Natural killer cell (primary cell): Measurements from ENCODE around the gene PICK1. TPM values are rescaled to one million over a fixed set of nuclear protein-coding genes. Genes with fewer than 3 reads are reported as not detected.
A peak's percentile ranks its signal among the peaks of the same experiment; 100 is the strongest.
"Not testable (repeated sequence)": the region's sequence is repeated elsewhere in the genome, so short reads cannot be mapped to it uniquely, and the experiment has no call there.

Experiments
- ATAC-seq, 3 donors: fragments of 150-1000 bp in 2 of 3; fragments of 200-7000 bp in 1 of 3; cut with Tn5 transposase; 1 replicate in 1 of 3; 2 replicates in 2 of 3; pipeline ENCODE4 v1.10.0; 2021; ENCODE audit warnings: mild to moderate bottlenecking in 2 of 3, moderate library complexity in 2 of 3
- DNase-seq, 2 donors: peaks; one replicate each; pipeline versions ENCODE4 v3.0.0 to v3.0.0-alpha.2; 2013 to 2021; ENCODE audit warnings: mixed read lengths in 1 of 2
- H3K27ac ChIP-seq: one replicate; pipeline ENCODE4 v1.5.1; 2013; ENCODE audit warnings: mild to moderate bottlenecking, low read length
- H3K27me3 ChIP-seq: one replicate; pipeline ENCODE4 v1.6.1; 2013; ENCODE audit warnings: low read length; ENCODE audit not compliant: control insufficient read depth, insufficient read depth
- H3K36me3 ChIP-seq: one replicate; pipeline ENCODE4 v1.6.1; 2013; ENCODE audit warnings: low read length; ENCODE audit not compliant: control insufficient read depth, insufficient read depth
- H3K4me1 ChIP-seq: one replicate; pipeline ENCODE4 v1.6.1; 2013; ENCODE audit warnings: low read length; ENCODE audit not compliant: control insufficient read depth, insufficient read depth
- H3K4me3 ChIP-seq: one replicate; pipeline ENCODE4 v1.5.1; 2013; ENCODE audit warnings: low read length
- H3K9me3 ChIP-seq: one replicate; pipeline ENCODE4 v1.6.1; 2013; ENCODE audit warnings: low read length; ENCODE audit not compliant: control insufficient read depth, insufficient read depth
- H3K27ac Mint-ChIP-seq, 2 donors: one replicate each; pipeline ENCODE4 v1.8.0; 2022; ENCODE audit warnings: mild to moderate bottlenecking in 2 of 2, mixed read lengths in 2 of 2, moderate library complexity in 1 of 2
- H3K27me3 Mint-ChIP-seq, 2 donors: one replicate each; pipeline ENCODE4 v1.8.0; 2022; ENCODE audit warnings: low read depth in 2 of 2, mixed read lengths in 2 of 2
- H3K36me3 Mint-ChIP-seq: one replicate; pipeline ENCODE4 v1.8.0; 2022; ENCODE audit warnings: mixed read lengths
- H3K4me1 Mint-ChIP-seq, 2 donors: one replicate each; pipeline ENCODE4 v1.8.0; 2022; ENCODE audit warnings: mixed read lengths in 2 of 2
- H3K4me3 Mint-ChIP-seq: one replicate; pipeline ENCODE4 v1.8.0; 2022; ENCODE audit warnings: mild to moderate bottlenecking, moderate library complexity, mixed read lengths
- H3K9me3 Mint-ChIP-seq, 2 donors: one replicate each; pipeline ENCODE4 v1.8.0; 2022; ENCODE audit warnings: mixed read lengths in 2 of 2
- WGBS: methylation state at CpG from one replicate; pipeline ENCODE4 v1.1.7; 2013; ENCODE audit warnings: missing lambda C conversion rate; ENCODE audit not compliant: insufficient coverage; 5-methylcytosine and 5-hydroxymethylcytosine counted together
- intact Hi-C: fragments of 100-400 bp; cut with micrococcal nuclease; formaldehyde crosslinking; loops from one replicate; pipeline ENCODE4 v1.14.2; 2022
- total RNA-seq, 4 donors: library from RNA; stranded (reverse); fragments of 120-200 nt in 1 of 4; gene quantifications; one replicate each; pipeline versions ENCODE4 v1.2.3 to v1.2.4, GENCODE V29; 2013 to 2022
- TF ChIP-seq, protein P1 (sequence below): fragments of 200-600 bp; IDR thresholded peaks from one replicate; pipeline ENCODE4 v1.8.0; 2022; ENCODE audit warnings: antibody characterized with exemption

Gene PICK1
- total RNA-seq, 3 donors from 2014 or later (not counting 1 experiment from before 2014, with no cell fraction given): 28.4 to 30.9 (median 29.9) TPM

DNA sequence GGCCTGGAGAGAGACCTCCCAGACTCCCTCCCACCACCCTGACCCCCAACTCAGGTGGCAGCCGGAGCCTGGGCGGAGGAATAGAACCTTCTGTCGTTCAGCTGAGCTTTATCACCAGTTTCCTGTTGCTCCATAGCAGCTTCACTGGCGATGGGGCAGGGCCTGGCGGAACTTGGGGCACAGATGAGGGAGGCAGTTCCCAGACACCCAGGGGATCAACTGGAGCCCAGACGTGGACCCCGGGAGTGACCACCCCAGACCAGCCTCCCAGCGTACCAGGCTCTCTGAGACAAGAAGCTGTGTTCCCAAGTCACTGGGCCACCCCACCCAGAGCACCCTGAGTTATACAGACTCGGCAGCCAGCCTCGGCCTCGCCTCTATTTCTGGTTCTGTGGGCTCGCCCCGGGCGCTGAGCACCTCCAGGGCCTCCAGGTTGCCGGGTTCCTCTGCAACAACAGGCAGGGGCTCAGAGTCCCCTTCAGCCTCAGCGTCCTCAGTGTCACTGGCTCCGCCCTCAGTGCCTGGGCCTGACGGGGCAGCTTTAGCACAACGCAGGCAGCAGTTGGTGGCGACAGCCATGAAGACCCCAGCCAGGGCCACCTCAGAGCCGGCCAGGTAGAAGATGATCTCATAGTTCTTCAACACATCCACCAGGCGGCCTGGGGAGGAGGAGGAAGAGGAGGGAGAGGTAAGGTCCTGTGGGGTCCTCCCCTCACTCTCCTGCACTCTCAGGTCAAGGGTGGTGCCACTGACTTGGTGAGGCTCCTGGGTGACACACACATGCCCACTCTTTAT lies 21.0 kb downstream of the PICK1 start:
- peaks cover 0 to 15% of the 10 kb centered on the region in 2 donors for H3K4me1 Mint-ChIP-seq
- Histone ChIP-seq H3K27me3 (peaks cover 18% of the 10 kb centered on the region), H3K36me3 (peaks cover 10% of the 10 kb centered on the region), H3K9me3 (no peaks in the 10 kb centered on the region), H3K4me1 (peaks cover 19% of the 10 kb centered on the region), H3K4me3 (no peak overlapping the region), H3K27ac (no peak overlapping the region)
- H3K27ac Mint-ChIP-seq: no peak overlapping the region
- no peaks in the 10 kb centered on the region for H3K27me3 Mint-ChIP-seq
- DNase-seq: no peak
- no peak for ATAC-seq
- 85% methylated on average over 21 of the region's 22 CpGs for WGBS
- intact Hi-C loops: no loop called here
- TF ChIP-seq, protein P1, sequence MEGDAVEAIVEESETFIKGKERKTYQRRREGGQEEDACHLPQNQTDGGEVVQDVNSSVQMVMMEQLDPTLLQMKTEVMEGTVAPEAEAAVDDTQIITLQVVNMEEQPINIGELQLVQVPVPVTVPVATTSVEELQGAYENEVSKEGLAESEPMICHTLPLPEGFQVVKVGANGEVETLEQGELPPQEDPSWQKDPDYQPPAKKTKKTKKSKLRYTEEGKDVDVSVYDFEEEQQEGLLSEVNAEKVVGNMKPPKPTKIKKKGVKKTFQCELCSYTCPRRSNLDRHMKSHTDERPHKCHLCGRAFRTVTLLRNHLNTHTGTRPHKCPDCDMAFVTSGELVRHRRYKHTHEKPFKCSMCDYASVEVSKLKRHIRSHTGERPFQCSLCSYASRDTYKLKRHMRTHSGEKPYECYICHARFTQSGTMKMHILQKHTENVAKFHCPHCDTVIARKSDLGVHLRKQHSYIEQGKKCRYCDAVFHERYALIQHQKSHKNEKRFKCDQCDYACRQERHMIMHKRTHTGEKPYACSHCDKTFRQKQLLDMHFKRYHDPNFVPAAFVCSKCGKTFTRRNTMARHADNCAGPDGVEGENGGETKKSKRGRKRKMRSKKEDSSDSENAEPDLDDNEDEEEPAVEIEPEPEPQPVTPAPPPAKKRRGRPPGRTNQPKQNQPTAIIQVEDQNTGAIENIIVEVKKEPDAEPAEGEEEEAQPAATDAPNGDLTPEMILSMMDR: no peak
- no peak overlapping the region for H3K4me3 Mint-ChIP-seq
- no peaks in the 10 kb centered on the region for H3K36me3 Mint-ChIP-seq
- H3K9me3 Mint-ChIP-seq: no peaks in the 10 kb centered on the region

DNA sequence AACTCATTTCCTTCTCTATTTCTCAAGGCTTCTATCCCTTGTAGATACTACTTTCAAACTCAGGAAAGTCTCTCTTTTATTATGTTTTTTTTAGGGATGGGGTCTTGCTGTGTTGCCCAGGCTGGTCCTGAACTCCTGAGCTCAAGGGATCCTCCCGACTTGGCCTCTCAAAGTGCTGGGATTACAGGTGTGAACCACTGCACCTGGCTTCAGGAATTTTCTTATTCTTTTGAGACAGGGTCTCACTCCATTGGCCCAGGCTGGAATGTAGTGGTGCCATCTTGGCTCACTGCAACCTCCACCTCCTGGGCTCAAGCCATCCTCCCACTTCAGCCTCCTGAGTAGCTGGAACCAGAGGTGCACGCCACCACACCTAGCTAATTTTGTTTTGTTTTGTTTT lies 22.0 kb downstream of the PICK1 start:
- H3K36me3 ChIP-seq, intact Hi-C loops, H3K4me3 Mint-ChIP-seq, ATAC-seq, H3K27ac Mint-ChIP-seq, H3K4me3 ChIP-seq, H3K9me3 ChIP-seq, DNase-seq, H3K36me3 Mint-ChIP-seq, H3K27me3 Mint-ChIP-seq, H3K9me3 Mint-ChIP-seq, H3K27ac ChIP-seq: not testable (repeated sequence)
- Histone ChIP-seq H3K27me3 (peaks cover 18% of the 10 kb centered on the region), H3K4me1 (peaks cover 19% of the 10 kb centered on the region)
- H3K4me1 Mint-ChIP-seq: peaks cover 0 to 15% of the 10 kb centered on the region in 2 donors
- 94% methylated on average over 1 of the region's 2 CpGs for WGBS

DNA sequence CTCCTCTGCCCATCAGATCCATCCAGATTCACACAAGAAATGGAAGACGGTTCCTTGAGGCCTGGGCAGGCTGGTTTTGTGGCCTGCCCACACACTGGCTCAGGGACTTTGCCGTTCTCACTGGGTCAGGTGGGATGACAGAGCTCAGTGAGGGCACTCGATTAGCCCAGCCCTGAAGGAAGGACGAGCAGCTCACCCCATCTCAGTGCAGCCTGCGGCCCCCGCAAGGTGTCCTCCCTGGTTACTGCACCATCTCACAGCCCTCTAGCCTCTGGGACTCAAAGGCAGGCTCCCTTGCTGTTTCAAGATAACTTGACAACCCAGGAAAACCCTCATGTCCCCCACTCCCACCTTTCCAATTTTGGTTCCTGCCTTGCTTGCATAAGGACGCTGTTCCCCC lies 22.6 kb downstream of the PICK1 start:
- intact Hi-C loops: no loop called here
- ATAC-seq (no peak), DNase-seq (no peak)
- Histone ChIP-seq H3K4me1 (peaks cover 19% of the 10 kb centered on the region), H3K9me3 (no peaks in the 10 kb centered on the region), H3K27me3 (peaks cover 18% of the 10 kb centered on the region), H3K27ac (no peak overlapping the region), H3K4me3 (no peak overlapping the region), H3K36me3 (peaks cover 1% of the 10 kb centered on the region)
- Mint-ChIP-seq H3K27ac (no peak overlapping the region), H3K4me1 (peaks cover 0 to 15% of the 10 kb centered on the region in 2 donors), H3K36me3 (no peaks in the 10 kb centered on the region), H3K4me3 (peak overlapping the region; percentile 62), H3K27me3 (no peaks in the 10 kb centered on the region), H3K9me3 (no peaks in the 10 kb centered on the region)
- WGBS: 89% methylated on average over 7 of the region's 7 CpGs
- TF ChIP-seq, protein P1: no peak

DNA sequence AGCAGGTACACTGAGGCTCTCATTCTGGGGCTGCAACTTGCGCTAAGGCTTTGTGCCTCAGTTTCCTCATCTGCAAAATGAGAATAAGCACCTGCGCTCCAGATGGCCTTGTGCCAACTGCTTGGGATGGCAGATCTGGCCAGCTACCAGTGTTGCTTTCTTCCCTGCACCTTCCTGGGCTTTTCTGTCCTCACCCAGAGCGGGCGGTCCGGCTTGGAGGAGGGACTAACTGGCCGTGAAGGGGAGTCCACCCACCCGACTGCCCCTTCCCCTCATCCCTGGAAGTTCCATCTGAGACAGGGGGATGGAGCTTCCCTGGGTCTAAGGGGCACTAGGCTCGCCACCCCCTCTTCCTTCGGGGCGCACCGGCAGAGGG lies 23.3 kb downstream of the PICK1 start:
- no peaks in the 10 kb centered on the region for H3K9me3 Mint-ChIP-seq
- Histone ChIP-seq H3K27ac (no peak overlapping the region), H3K4me3 (no peak overlapping the region), H3K4me1 (peaks cover 19% of the 10 kb centered on the region), H3K27me3 (peaks cover 18% of the 10 kb centered on the region), H3K9me3 (no peaks in the 10 kb centered on the region), H3K36me3 (no peaks in the 10 kb centered on the region)
- no peak overlapping the region for H3K27ac Mint-ChIP-seq
- no peaks in the 10 kb centered on the region for H3K36me3 Mint-ChIP-seq
- ATAC-seq: no peak
- no peak for DNase-seq
- 86% methylated on average over 10 of the region's 11 CpGs for WGBS
- peak overlapping the region; percentile 50 for H3K4me3 Mint-ChIP-seq
- no peaks in the 10 kb centered on the region for H3K27me3 Mint-ChIP-seq
- TF ChIP-seq, protein P1: no peak
- intact Hi-C loops: no loop called here
- peaks cover 0 to 15% of the 10 kb centered on the region in 2 donors for H3K4me1 Mint-ChIP-seq
